SU-DHL-6 (cell line): ENCODE measurements around the gene OGDH.

ENCODE experiments used
- CTCF ChIP-seq: fragments of 200-600 bp; sonication (generic); IDR thresholded peaks from one replicate; pipeline ENCODE4 v1.5.1; 2017; ENCODE audit warnings: antibody characterized with exemption, mild to moderate bottlenecking, low read length, moderate library complexity; ENCODE audit not compliant: insufficient read depth, poor library complexity, severe bottlenecking
- EZH2phosphoT487 ChIP-seq: fragments of 200-600 bp; sonication (generic), shearing (Covaris generic); conservative IDR thresholded peaks from 2 replicates; pipeline ENCODE4 v1.6.1; 2018; ENCODE audit warnings: mild to moderate bottlenecking, antibody characterized with exemption, low read length, moderate library complexity, mixed read lengths

DNA sequence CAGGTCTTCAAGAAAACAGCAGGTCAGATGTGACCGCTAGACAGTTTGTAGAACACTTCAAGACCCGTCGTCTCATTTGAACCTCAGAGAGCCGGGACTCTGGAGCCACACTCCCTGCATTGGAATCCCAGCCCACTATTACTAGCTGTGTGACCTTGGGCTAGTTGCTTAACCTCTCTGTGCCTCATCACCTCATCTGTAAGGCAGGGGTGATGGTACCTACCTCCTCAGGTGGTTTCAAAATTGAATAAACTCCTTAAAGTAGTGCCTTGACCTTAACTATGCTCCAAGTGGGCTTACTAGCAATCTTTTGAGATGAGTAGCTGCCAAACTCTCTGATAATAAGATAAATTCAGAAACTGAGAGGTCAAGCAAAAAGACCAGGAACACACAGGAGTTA, 43.8 kb downstream of the OGDH start:
- TF ChIP-seq CTCF (no peak), EZH2phosphoT487 (no peak)
